Calu3 (cell line): ENCODE measurements around the gene SNAP91. TPM values are rescaled to one million over a fixed set of nuclear protein-coding genes. Genes with fewer than 3 reads are reported as not detected.

Experiments
- BruUV-seq: library from RNA; stranded (reverse); fragments of 400-500 nt; replicated peaks from 2 replicates; lab custom pipeline; 2021; lab: Mats Ljungman, UMichigan
- CTCF ChIA-PET: fragments of 300-600 bp; sonication (Branson Sonifier 250); formaldehyde crosslinking; loops from one replicate; lab custom pipeline; 2022; ENCODE audit warnings: antibody characterized with exemption; lab: Charles Lee
- DNase-seq: peaks from one replicate; pipeline ENCODE4 v3.0.0; 2022
- H3K27ac Mint-ChIP-seq: one replicate; pipeline ENCODE4 v1.8.0; 2022; ENCODE audit warnings: mixed read lengths; ENCODE audit not compliant: unreplicated experiment
- H3K27me3 Mint-ChIP-seq: one replicate; pipeline ENCODE4 v1.8.0; 2022; ENCODE audit warnings: mixed read lengths; ENCODE audit not compliant: unreplicated experiment
- H3K36me3 Mint-ChIP-seq: one replicate; pipeline ENCODE4 v1.8.0; 2022; ENCODE audit warnings: mild to moderate bottlenecking, moderate library complexity, mixed read lengths; ENCODE audit not compliant: insufficient read depth, unreplicated experiment
- H3K4me1 Mint-ChIP-seq: one replicate; pipeline ENCODE4 v1.8.0; 2022; ENCODE audit warnings: mild to moderate bottlenecking, low read depth, mixed read lengths; ENCODE audit not compliant: unreplicated experiment
- H3K4me3 Mint-ChIP-seq: one replicate; pipeline ENCODE4 v1.8.0; 2022; ENCODE audit warnings: mild to moderate bottlenecking, low read depth, moderate library complexity, mixed read lengths; ENCODE audit not compliant: unreplicated experiment
- H3K9me3 Mint-ChIP-seq: one replicate; pipeline ENCODE4 v1.8.0; 2022; ENCODE audit warnings: low read depth, mixed read lengths; ENCODE audit not compliant: unreplicated experiment
- CTCF ChIP-seq: fragments of 200-600 bp; IDR thresholded peaks from one replicate; pipeline ENCODE4 v1.8.0; 2022; ENCODE audit warnings: antibody characterized with exemption; ENCODE audit not compliant: unreplicated experiment
- intact Hi-C: fragments of 100-400 bp; cut with micrococcal nuclease; formaldehyde crosslinking; loops from one replicate; pipeline ENCODE4 v1.10.0; 2022; ENCODE audit not compliant: unreplicated experiment
- total RNA-seq: library from RNA; stranded (reverse); gene quantifications from 2 replicates; pipeline ENCODE4 v1.2.3, GENCODE V29; 2022

The SNAP91 gene
- total RNA-seq, 1 experiment from 2014 or later, result not detected

GRCh38 chr6:83510791-83511190 is 198.1 kb downstream of the SNAP91 start:
- no peak overlapping the region for H3K27ac Mint-ChIP-seq
- TF ChIP-seq CTCF, result no peak
- CTCF ChIA-PET, result interaction anchor here (0.6 kb wide), 1 partner anchor 22 kb away, joined by 3 read pairs; no protein-coding TSS in a partner anchor

GRCh38 chr6:83509441-83509840 is 199.5 kb downstream of the SNAP91 start:
- CTCF ChIA-PET, result no interaction called here
- H3K27ac Mint-ChIP-seq, result no peak overlapping the region

More at GRCh38 chr6:83510791-83511190, 198.1 kb downstream of the SNAP91 start:
- no TSS peak for BruUV-seq
- intact Hi-C loops, result no loop called here
- no peak for DNase-seq
- Mint-ChIP-seq H3K27me3 (no peaks in the 10 kb centered on the region), H3K4me3 (no peak overlapping the region), H3K4me1 (no peaks in the 10 kb centered on the region), H3K36me3 (peaks cover 9% of the 10 kb centered on the region), H3K9me3 (no peaks in the 10 kb centered on the region)

GRCh38 chr6:83505356-83505755 is 203.5 kb downstream of the SNAP91 start:
- peaks cover 18% of the 10 kb centered on the region for H3K27me3 Mint-ChIP-seq
- H3K9me3 Mint-ChIP-seq, result no peaks in the 10 kb centered on the region
- TF ChIP-seq CTCF, result no peak
- BruUV-seq, result no TSS peak
- H3K36me3 Mint-ChIP-seq, result no peaks in the 10 kb centered on the region
- H3K4me1 Mint-ChIP-seq, result no peaks in the 10 kb centered on the region
- intact Hi-C loops, result no loop called here
- no peak for DNase-seq
- H3K4me3 Mint-ChIP-seq, result no peak overlapping the region
- no peak overlapping the region for H3K27ac Mint-ChIP-seq
- CTCF ChIA-PET, result no interaction called here

More at GRCh38 chr6:83509441-83509840, 199.5 kb downstream of the SNAP91 start:
- BruUV-seq, result no TSS peak
- peaks cover 9% of the 10 kb centered on the region for H3K36me3 Mint-ChIP-seq
- H3K27me3 Mint-ChIP-seq, result no peaks in the 10 kb centered on the region
- H3K9me3 Mint-ChIP-seq, result no peaks in the 10 kb centered on the region
- TF ChIP-seq CTCF, result no peak
- H3K4me3 Mint-ChIP-seq, result no peak overlapping the region
- no peaks in the 10 kb centered on the region for H3K4me1 Mint-ChIP-seq
- no peak for DNase-seq
- intact Hi-C loops, result no loop called here

Other genes starting within 250 kb of the SNAP91 start
- gene PRSS35, start 196.6 kb downstream of the SNAP91 start, total RNA-seq, result not detected in 2 replicates
- gene RIPPLY2, start 144.3 kb upstream of the SNAP91 start, total RNA-seq, result 0.31 TPM in 1 of 2 replicates, not detected in the other
- 23.3 and 28.3 TPM in 2 replicates for gene CYB5R4, start 150.6 kb upstream of the SNAP91 start, total RNA-seq